ENCODE results near the gene MINDY3.

Gene MINDY3

GRCh38 chr10:15739254-15739970, 120.9 kb downstream of the MINDY3 start:
- no peak for DNase-seq (ENCODE audit: low read depth in 4 of 4, low spot score in 1 of 4)

GRCh38 chr10:15738270-15738925, 121.9 kb downstream of the MINDY3 start:
- DNase-seq (ENCODE audit: low read depth in 4 of 4, low spot score in 1 of 4), result no peak

DNA sequence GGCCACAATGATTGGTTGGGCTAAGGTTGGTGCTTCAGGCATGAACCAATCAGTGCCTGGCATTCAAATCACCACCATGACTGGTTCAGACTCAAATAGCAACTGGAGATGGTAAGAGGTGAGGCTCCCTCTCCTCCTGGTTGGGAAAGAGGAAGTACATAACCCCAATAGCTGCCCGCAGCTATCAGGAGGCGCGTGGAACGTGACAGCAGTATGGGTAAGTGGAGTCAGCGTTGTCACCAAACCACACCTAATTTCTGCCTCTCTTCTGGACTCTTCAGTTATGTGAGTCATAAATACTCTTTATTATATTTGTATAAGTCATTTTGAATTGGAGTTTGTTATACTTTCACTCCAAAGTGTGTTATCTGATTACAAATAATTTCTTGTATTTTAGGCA, 122.7 kb downstream of the MINDY3 start:
- no peak for DNase-seq (ENCODE audit: low read depth in 4 of 4, low spot score in 1 of 4)

DNA sequence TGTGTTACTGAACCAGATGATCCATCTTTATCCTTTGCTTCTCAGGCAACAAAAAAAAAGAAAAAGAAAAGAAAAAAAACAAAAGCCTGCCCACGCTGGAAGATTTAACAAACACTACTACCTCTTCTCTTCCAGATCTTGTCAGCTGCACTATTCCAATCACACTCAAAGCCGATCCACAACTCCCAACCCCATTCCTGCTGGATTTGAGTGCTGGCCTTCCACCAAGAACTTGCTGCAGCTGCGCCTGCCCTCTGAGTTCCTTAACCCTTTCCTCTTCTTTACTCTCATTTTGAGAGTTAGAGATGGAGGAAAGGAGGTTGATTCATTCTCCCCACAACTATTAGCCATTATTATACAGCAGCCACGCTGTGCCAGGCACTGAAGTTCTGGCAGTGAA, 124.5 kb downstream of the MINDY3 start:
- DNase-seq (ENCODE audit: low read depth in 4 of 4, low spot score in 1 of 4), result no peak

DNA sequence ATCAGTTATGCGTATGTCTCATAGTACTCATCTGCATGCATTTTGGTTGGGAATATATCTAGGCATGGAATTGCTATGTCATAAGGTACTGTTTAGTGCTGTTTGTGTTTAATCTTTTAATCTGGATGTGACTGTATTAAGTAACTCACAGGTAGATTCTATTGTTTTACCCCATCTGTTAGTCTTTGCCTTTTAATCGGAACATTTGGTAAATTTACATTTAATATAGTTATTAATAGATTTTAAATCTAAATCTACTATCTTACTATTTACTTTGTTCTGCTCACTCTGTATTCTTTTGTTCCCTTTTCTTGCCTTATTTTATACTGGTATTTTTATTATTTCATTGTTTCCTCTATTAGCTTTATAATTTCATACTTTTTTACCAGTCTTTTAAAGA, 130.0 kb downstream of the MINDY3 start:
- no peak for DNase-seq (ENCODE audit: low read depth in 4 of 4, low spot score in 1 of 4)

DNA sequence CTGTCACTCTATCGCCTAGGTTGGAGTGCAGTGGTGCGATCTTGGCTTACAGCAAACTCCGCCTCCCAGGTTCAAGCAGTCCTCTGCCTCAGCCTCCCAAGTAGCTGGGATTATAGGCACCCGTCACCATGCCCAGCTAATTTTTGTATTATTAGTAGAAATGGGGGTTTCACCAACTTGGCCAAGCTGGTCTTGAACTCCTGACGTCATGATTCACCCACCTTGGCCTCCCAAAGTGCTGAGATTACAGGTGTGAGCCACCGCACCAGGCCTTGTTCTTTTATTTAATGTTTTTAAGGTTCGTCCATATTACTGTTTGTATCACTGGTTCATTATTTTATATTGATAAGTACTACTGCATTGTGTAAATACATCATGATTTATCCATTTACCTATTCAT, 130.4 kb downstream of the MINDY3 start:
- DNase-seq (ENCODE audit: low read depth in 4 of 4, low spot score in 1 of 4), result no peak

Data from stimulated activated CD4-positive, alpha-beta T cell treated with anti-CD3 and anti-CD28 coated beads, Interleukin-1b, Interleukin-23, amount 100 ng/mL, for 24 hours (primary cell).